Epithelial cell of proximal tubule (primary cell): ENCODE results near the gene FCRLB. TPM values are rescaled to one million over a fixed set of nuclear protein-coding genes. Genes with fewer than 3 reads are reported as not detected.
A peak's percentile ranks its signal among the peaks of the same experiment; 100 is the strongest.

ENCODE experiments used
- DNase-seq: peaks from one replicate; pipeline ENCODE4 v3.0.0-alpha.2; 2011; ENCODE audit warnings: low read depth
- H3K4me3 ChIP-seq: 2 replicates; pipeline ENCODE4 v1.5.1; 2011; ENCODE audit warnings: low read depth, mild to moderate bottlenecking, low read length
- total RNA-seq: library from RNA; depleted of rRNA; stranded (reverse); fragments of >200 nt; gene quantifications from 2 replicates; pipeline ENCODE4 v1.2.3, GENCODE V29; 2015
- TF ChIP-seq, protein P1 (sequence below): conservative IDR thresholded peaks from 2 replicates; pipeline ENCODE4 v1.5.1; 2012; ENCODE audit warnings: low read depth, mild to moderate bottlenecking, low read length

The FCRLB gene
- total RNA-seq, 1 donor from 2014 or later = 3.6 TPM

DNA sequence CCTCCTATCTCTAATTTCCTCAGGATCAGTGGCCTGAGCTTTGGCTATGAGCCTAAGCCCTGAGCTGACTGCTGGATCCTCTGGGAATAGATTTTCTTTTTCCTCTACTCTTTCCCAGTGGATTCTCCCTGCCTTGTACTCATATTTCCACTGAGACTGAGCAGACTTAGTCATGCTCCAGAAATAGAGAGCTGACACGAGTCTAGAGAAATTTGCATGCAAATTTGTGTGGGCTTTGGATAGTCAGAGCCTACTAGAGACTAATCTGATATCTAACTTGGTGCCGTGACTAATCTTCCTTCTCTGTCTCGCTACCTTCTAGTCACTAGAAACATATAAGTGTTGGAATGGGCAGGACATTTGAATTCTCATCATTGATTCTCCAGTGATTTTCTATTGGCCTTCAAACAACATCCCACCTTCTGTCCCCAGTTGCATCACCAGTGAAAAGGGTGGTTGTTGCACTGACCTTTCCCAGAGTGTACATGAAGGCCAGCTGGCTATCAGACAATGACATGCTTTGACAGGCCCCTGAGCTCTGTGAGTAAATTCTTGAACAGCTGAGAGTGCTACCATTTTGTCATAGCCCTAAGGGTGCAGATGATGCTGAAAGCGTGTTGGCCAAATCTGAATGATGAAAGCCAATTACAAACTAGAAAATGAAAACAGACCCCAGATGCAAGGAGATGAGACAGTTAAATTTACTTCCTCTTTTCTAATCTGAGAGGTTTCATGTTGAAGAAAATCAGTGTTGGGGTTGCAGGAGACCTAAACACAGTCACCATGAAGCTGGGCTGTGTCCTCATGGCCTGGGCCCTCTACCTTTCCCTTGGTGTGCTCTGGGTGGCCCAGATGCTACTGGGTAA is 14.6 kb upstream of the FCRLB start, which contains the start of gene FCRLA:
FCRLA (plus strand) TSS at position 748 of the 866 bp plus-strand sequence; CDS start at position 784, 36 bp downstream.
- H3K4me3 ChIP-seq = no peak within 1 kb of the TSS
- DNase-seq = peak; percentile 89
- TF ChIP-seq, protein P1, sequence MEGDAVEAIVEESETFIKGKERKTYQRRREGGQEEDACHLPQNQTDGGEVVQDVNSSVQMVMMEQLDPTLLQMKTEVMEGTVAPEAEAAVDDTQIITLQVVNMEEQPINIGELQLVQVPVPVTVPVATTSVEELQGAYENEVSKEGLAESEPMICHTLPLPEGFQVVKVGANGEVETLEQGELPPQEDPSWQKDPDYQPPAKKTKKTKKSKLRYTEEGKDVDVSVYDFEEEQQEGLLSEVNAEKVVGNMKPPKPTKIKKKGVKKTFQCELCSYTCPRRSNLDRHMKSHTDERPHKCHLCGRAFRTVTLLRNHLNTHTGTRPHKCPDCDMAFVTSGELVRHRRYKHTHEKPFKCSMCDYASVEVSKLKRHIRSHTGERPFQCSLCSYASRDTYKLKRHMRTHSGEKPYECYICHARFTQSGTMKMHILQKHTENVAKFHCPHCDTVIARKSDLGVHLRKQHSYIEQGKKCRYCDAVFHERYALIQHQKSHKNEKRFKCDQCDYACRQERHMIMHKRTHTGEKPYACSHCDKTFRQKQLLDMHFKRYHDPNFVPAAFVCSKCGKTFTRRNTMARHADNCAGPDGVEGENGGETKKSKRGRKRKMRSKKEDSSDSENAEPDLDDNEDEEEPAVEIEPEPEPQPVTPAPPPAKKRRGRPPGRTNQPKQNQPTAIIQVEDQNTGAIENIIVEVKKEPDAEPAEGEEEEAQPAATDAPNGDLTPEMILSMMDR = no peak

DNA sequence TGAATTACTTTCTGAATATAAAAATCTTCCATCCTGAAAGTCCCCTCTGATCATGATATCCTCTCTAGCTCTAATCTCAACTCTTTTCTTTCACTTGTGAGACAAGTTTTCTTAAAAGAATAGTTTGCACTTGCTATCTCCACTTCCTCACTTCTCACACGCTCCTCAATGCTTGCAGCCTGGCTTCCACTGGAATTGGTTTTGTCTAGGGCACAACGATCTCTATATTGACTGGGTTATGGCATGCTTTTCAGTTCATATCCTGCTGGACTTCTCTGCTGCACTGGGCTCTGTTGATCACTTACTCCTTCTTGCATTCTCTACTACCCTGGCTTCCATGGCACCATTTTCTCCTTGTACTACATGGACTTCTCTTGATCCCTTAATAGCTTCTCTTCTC is 13.8 kb upstream of the FCRLB start:
- TF ChIP-seq, protein P1 = no peak
- no peak overlapping the region for H3K4me3 ChIP-seq
- DNase-seq = no peak

DNA sequence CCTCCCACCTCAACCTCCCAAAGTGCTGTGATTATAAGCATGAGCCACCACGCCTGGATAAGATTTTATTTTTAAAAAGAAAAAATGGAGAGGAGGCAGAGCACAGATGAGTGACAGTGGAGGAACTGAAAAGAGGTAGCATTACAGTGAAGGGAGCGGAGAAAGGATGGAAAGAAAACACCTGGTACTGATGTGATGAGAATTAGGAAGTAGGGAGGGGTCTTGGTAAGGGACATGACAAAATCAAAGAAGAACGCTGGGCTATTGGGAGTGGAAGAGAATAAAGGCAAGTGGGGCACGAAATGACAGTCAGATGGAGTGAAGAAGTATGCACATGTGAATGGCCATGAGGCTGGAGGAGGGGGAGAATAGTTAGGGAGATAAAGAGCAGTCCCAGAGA is 12.0 kb upstream of the FCRLB start:
- DNase-seq = no peak
- H3K4me3 ChIP-seq = no peak overlapping the region
- TF ChIP-seq, protein P1 = no peak

DNA sequence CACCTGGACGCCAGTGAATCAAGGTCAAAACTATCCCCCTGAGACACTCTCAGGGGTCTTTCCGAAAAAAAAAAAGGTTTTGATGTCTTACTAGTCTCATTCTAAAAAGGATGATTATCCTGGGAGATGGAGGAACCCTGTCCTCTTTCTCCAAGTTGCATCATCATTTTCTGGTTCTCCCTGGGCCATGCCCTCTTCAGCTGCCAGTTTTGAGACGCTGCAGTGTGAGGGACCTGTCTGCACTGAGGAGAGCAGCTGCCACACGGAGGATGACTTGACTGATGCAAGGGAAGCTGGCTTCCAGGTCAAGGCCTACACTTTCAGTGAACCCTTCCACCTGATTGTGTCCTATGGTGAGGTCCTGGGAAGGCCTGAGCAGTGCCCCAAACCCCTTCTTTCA is 10.8 kb upstream of the FCRLB start:
- TF ChIP-seq, protein P1 = no peak
- no peak overlapping the region for H3K4me3 ChIP-seq
- no peak for DNase-seq

DNA sequence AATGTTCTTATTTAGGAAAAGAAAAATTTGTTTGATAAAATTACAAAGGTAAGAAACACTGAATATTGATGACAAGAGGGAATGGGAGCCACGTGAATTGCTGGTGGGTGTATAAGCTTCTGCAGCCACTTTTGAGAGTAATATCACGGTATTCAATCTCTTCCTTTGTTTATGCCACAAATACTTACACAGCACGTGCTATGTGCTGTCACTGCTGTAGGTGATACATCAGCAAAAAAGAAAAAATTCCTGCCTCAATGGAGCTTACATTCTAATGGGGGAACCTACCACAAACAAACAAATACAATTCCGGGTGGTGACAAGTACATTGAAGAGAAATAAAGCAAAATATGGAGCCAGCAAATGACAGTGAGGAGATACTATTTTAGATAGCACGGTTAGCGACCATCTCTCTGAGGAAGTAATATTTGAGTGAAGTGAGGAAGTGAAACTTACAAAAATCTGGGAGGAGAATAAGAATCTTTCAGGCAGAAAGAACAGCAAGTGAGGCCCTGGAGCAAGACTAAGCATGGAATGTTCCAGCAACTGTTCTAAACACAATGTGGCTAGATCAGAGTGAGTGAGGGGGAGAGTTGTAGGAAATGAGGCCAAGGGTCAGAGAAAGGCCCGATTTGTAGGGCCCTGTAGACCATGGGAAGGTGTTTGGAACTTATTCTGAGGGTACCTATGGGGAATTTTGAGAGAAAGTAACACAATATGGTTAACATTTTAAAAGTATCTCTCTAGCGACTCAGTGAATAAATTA is 2.6 kb upstream of the FCRLB start:
- TF ChIP-seq, protein P1 = no peak
- no peak for DNase-seq
- H3K4me3 ChIP-seq = no peak overlapping the region

DNA sequence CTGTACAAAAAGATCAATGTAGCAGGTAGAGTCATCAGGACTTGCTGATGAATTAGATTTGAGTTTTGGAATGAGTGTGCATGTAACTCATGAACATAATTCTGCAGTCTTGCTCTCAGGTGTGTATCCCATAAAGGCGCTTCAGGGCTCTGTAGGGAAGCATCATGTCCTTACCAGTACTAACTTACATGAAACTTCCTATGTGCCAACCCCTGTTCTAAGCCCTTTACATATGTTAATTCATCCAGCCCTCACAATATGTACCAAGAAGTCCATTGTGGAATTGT is 2.1 kb upstream of the FCRLB start:
- DNase-seq = no peak
- TF ChIP-seq, protein P1 = no peak
- H3K4me3 ChIP-seq = no peak overlapping the region
